Raji (cell line): ENCODE measurements around the gene GALNT1.

Experiments
- POLR2A ChIP-seq: IDR thresholded peaks from 2 replicates; pipeline ENCODE4 v1.6.1; 2011; ENCODE audit warnings: low read depth, low read length, control low read depth; ENCODE audit not compliant: insufficient read depth

The GALNT1 gene

DNA sequence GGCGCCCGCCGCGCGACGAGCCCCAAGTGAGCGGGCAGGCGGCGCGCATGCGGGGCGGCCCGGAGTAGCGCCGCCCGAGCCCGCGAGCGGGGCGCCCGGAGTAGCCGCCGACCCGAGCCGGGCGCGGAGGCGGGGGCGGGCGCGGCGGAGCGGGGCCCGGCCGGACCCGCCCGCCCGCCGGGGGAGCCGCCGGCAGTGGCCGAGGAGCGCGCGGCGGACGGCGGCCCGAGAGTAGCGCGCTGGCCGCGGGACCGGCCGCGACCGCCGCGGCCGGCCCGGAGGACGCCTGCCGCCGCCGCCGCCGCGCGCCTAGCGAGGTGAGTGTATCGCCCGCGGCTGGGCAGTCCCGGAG lies at the start of gene GALNT1:
GALNT1 (plus strand) TSS at position 195 of the 352 bp plus-strand sequence. CDS start 72,923 bp downstream, outside the sequence.
- TF ChIP-seq POLR2A: no peak

DNA sequence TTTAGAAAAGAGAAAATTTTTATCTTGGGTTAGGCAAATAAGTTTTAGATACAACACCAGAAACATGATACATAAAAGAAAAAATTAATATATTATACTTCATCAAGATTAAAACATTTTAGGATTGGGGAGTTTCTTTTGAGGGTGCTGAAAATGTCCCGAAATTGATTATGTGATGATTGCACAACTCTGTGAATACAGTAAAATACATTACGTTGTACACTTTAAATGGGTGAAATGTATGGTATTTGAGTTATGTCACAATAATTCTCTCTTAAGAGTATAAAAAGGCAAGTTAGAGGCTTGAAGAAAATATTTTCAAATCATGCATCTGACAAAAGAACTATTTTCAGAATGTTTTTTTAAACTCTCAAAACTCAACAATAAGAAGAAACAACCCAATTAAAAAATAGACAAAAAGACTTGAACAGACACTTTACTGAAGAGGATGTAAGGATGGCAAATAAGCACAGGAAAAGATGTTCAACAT lies 47.6 kb upstream of the GALNT1 start:
- no peak for TF ChIP-seq POLR2A

DNA sequence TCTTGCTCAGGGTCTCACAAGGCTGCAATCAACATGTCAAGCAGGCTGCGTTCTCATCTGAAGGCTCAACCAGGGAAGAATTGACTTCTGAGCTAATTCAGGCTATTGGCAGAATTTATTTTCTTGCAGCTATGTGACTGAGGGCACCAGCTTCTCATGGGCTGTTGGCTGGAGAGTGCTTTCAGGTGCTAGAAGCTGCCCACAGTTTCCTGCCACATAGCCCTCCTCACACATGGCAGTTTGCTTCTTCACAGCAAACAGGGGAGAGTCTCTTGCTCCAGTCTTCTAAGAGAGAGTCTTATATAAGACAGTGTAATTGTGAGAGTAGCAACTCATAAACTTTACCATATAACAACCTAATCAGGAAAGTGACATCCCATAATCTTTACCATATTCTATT lies 46.2 kb upstream of the GALNT1 start:
- no peak for TF ChIP-seq POLR2A

GRCh38 chr18:35542356-35542755 lies 39.2 kb upstream of the GALNT1 start:
- TF ChIP-seq POLR2A: no peak

DNA sequence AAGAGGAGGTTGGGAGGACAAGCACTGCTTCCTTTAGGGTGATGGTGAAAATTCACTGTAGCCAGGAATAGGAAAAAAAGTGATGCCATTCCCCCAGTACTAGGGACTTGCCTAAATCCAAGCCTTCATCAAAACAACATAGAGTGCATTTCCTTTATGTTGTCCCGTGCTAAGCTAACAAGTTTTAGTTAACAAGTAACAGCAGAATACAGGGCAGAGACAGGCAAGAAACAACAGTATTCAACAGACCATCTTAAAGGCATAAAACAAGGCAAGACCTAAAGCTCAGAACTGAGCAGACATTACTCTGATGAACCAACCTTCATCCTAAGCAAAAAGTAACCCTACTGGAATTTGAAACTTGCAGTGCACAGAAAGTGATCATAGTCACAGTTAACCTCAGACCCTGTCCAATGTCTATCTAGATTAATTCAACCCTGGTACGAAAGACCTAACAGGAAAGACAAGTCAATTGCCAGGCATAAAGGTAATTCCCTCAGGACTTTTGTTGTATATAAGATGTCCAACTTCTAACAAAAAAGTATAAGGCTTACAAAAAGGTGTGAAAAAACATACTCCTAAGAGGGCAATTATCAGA lies 34.4 kb upstream of the GALNT1 start:
- no peak for TF ChIP-seq POLR2A

DNA sequence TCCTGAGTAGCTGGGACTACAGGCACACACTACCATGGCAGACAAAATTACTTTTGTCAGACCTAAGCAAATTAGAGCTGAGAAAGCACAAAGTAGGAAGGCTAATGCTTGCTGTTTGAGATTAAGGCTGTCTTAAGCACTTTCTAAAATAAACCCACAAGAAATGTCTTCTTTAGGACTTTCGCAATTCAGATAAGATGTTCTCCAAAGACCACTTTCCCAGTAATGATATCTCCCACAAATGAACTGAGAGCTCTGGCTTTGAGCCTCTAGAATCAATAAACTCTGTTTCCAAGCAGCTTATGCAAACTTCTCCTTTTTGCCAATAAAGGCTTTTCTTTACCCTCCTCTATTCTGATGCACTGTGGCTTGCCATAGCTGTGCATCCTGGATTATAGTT lies 32.0 kb upstream of the GALNT1 start:
- no peak for TF ChIP-seq POLR2A

GRCh38 chr18:35553300-35553699 lies 28.2 kb upstream of the GALNT1 start:
- no peak for TF ChIP-seq POLR2A

DNA sequence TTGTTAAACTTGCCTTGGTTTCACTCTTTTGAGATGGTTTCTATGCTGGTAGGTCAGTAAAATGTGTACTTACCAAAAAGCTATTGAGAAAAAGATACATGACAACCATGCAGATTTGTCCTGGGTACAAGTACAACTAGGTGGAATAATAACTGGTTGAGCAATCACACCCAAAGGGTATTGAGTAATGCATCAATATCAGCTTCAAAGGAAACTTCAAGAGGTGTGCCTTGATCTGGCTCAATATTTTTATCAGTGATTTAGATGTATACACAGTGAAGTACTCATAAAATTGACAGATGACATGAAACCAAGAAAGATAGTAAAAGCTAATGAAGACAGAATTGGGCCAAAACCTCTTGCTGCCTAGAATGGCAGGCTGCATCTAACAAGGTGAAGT lies 21.7 kb upstream of the GALNT1 start:
- TF ChIP-seq POLR2A: no peak

DNA sequence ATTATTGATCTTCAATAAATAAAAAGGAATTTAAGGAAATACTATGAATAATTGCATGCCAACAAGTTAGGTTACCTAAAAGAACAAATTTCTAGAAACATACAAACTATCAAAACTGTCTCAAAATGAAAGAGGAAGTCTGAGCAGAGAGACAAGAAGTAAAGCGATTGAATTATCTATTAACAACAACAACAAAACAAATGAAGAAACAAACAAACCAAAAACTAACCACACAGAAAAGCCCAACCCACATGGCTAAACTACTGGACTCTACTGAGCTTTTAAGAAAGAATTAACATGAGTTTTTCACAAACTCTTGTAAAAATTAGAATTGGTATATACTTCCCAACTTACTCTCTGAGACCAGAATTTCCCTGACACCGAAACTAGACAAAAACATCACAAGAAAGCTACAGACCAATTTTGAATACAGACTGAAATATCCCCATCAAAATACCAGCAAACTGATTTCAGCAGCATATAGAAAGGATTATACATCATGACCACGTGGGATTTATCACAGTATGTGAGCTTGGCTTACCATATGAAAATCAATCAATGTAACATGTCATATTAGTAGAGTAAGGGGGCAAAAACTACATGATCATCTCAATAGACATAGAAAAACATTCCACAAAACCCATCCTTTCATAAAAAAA lies 16.6 kb upstream of the GALNT1 start:
- TF ChIP-seq POLR2A: no peak

- TF ChIP-seq POLR2A: no peak
Measured at GRCh38 chr18:35566019-35566418, 15.5 kb upstream of the GALNT1 start.

- TF ChIP-seq POLR2A: no peak
Measured at GRCh38 chr18:35570182-35570581, 11.4 kb upstream of the GALNT1 start.

DNA sequence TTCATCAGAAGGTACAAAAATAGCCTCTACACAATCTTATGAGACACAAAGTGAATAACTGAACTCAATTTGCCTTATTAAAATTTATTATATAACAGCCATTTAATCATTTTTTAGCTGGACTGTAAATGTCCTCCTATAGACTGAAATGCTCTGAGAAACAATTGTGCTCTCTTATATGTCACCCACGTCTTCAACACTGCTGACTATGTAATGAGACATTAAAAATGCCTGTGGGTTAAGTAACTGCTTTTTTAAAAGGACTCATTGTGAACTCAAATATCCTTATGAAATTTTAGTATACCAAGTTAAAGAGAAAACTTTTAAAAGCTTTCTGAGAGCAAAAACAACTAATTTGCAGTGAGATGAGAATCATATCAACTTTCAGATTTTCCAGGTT lies 10.4 kb upstream of the GALNT1 start:
- TF ChIP-seq POLR2A: no peak

DNA sequence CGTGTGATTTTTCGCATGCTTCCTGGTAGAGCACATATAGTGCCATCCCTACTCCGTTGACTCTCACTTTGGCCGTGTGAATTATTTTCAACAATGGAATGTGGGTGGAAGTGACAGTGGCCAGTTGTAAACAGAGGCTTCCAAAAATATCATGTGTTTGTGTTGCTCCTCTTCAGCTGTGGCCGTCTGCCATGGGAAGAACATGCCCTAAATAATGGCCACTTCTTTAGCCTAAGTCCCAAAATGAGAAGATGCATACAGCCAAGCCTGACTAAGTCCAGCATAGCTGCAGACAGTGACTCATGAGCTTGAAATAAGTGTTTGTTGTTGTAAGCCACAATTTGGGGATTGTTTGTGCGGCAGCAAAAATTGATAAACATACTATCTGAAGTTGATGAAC lies 8.9 kb upstream of the GALNT1 start:
- no peak for TF ChIP-seq POLR2A

- TF ChIP-seq POLR2A: no peak
Measured at GRCh38 chr18:35573531-35573930, 8.0 kb upstream of the GALNT1 start.

GRCh38 chr18:35577045-35577848 lies 4.3 kb upstream of the GALNT1 start:
- no peak for TF ChIP-seq POLR2A

GRCh38 chr18:35578481-35578880 lies 3.1 kb upstream of the GALNT1 start:
- no peak for TF ChIP-seq POLR2A
